NCI-H446 treated with DMSO at 0.1 percent for 48 hours (cell line): ENCODE results near the gene MICB.
"Not testable (repeated sequence)": the region's sequence is repeated elsewhere in the genome, so short reads cannot be mapped to it uniquely, and the experiment has no call there.

Source experiments
- DNase-seq: peaks from one replicate; lab custom pipeline; 2025; lab: John Stamatoyannopoulos, UW

Gene MICB

DNA sequence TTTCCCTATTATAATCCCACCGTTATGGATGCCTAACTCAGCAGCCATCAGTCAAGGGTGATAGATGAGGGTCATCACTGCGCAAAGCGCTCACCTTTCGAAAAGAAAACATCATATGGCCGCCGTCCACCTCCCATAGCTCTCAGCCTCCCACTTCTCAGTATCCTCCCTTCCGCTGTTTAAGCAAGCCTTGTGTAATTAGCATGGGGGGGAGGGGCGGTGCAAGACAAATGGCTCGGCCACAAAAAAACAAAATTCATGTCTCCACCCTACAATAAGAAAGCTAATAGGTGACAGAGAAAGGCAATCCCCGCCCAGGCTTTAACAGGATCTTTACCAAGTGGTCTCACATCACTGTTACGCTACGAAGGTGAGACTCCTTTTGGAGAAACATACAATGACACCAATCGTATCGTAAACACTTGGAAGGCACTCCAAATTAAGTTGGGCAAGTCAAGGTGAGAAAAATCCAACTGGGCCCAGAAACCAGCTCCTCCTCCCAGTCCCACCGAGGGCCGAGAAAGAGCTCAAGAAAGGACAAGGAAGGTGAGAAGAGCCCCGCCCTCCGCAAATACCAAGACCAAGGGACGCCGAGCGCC is 43.2 kb downstream of the MICB start:
- no peak for DNase-seq

DNA sequence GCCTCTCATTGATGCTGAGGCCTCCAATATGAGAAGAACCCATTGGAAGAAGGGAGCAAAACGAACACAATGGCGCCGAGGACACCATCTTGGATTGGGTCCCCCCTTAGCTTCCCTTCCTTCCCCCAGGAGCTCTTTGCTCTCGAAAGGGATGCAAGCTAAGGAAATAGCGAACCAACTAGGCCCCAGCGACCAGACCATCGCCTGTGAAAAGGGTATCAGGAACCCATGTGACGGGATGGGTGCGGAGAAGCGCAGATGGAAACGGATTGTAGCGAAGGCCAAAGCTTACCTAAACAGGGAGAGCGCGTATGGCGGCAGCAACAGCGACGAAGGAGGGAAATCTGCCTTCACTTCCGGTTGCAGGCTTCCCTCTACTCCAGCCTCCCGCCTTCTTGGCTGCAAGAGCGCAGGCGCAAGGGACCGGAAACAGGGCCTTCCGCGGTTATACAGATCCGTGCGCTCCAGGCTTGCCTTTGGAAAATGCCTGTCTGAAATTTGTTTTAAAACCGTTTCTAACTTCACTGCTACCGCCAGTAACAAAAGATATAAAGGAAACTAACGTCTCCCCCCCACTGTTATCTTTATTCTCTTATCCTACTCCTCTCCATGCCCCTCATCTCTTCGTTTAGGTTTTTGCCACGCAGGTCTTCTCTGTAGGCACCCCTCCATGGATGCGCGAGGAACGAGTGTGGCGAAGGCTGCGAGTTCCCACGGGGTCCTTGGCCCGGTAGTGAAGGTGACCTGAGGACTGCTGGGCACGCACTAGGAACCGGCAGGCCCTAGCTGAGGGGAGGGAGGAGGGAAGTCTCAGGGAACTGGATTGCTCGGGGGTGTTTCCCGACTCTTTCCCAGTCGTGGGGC is 43.9 kb downstream of the MICB start, which contains the start of gene DDX39B:
Gene DDX39B, minus strand, starts transcription at position 346 of the 864 bp plus-strand sequence. CDS start 1,471 bp downstream, outside the sequence.
- peak; percentile 96 for DNase-seq

DNA sequence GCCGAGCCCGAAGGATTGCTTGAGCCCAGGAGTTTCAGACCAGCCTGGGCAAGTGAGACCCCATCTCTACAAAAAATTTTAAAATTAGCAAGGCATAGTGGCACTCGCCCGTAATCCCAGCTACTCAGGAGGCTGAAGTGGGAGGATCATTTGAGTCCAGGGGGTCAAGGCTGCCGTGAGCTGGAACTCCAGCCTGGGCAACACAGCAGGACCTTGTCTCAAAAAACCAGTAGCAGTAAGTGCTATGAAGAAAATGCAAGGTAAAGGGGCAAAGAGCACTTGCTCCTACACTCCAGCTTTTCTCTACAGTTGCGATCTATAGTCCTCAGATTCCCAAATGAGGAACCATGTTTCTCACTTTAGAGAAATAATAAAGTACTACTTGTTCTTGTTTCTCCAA is 45.7 kb downstream of the MICB start:
- DNase-seq: no peak

DNA sequence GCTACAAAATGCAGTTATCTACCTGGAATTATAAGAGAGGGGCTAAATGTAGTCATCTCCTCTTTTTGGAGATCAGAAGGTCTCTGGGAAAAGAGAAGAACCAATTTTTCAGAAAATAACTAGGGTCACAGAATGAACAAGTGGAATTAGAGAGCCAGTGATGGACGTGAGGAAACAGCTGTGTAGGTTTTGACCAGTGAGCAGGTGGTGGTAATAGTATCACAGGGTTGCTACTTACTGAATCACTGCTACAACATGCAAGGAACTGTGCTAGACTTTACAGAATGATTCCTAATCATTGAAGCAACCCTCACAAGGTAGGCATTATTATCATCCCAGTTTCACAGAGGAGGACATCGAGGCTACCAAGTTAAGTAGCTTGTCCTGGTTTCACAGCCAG is 46.7 kb downstream of the MICB start:
- no peak for DNase-seq

DNA sequence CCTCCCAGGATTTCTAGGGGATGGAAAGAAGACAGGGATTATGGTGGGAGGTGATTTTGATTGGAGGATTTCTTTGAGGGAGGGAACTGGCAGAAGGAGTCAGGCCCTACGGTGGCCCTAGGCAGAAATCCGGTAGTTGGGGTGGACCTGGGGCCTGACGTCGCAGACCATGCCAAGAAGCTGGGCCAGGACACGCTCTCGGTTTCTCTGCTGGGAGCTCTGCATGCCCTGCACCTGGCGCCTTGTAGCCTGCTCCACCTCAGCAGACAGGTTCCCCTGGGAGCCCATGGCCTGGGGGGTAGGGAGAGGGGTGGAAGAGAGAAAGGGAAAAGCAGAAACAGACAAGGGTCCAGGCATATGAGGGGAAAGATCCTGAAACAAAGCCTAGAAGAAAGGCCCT is 47.3 kb downstream of the MICB start:
- no peak for DNase-seq

DNA sequence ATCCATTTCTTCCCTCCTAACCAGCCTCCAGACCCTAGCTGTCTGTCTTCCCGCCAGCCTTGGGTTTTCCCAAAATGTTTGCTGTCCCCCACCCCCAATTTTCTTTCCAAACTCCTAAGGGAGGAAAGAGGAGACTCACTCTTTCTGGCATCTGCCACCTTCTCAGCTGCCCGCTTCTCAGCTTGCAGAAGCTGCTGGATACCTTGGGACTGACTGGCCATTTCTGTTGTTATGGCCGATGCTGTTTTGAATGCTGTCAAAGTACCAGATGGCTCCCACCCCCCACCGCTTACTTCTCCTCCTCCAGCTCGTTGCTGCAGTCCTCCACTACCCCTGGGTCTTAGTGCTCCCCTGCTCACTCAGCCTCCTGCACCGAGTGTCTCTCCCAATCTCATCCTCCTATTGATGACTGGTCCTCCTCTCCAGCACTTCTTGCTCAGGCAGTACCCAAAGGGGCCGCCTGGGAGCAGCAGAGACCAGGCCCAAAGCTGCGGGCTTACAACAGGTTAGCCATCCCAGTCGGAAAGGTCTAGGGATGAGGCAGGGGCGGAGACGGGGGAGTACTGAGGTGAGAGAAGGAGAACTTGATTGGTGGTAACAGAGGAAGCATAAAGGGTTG is 48.5 kb downstream of the MICB start, which contains the start of gene ATP6V1G2:
Gene ATP6V1G2, minus strand, starts transcription at position 270 of the 619 bp plus-strand sequence. Its CDS starts 49 bp downstream, at position 221.
- DNase-seq: peak; percentile 96

DNA sequence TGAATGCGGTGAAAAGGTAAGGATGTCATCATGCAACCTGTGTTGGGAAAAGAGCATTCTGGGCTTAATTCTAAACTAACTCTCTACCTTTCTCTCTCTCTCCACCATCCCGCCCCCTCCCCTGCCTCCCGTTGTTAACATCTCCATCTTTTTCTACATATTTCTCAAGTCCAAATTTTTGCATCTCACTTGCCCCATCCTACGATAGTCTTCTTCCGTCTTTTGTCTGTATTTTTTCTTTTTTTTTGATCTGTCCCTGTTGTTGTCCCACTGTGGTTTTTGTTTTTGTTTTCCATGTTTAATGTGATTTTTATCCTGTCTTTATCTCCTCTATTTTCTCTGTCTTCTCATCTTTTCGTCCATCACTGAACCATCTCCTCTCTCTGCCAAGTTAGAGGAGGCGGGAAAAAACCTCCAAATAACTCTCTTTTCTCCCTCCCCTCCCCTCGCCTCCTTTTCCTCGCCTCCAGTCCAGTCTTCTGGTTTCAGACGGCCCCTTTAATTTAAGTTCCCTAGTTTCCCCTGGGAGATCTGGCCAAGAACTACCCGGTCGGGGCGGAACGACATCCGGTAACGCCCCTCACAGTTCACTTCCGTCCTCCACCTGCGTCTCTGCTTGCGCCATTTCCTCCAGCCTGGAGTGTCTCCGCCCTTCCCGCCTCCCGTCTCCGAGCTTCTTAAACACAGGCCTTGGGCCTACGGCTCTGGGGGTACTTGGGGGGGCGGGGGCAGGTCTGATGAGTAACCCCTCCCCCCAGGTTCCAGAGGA is 49.2 kb downstream of the MICB start, which contains the start of gene NFKBIL1:
Gene NFKBIL1, plus strand, starts transcription at position 651 of the 769 bp plus-strand sequence. Its CDS starts 87 bp downstream, at position 738.
- peak; percentile 98 for DNase-seq

DNA sequence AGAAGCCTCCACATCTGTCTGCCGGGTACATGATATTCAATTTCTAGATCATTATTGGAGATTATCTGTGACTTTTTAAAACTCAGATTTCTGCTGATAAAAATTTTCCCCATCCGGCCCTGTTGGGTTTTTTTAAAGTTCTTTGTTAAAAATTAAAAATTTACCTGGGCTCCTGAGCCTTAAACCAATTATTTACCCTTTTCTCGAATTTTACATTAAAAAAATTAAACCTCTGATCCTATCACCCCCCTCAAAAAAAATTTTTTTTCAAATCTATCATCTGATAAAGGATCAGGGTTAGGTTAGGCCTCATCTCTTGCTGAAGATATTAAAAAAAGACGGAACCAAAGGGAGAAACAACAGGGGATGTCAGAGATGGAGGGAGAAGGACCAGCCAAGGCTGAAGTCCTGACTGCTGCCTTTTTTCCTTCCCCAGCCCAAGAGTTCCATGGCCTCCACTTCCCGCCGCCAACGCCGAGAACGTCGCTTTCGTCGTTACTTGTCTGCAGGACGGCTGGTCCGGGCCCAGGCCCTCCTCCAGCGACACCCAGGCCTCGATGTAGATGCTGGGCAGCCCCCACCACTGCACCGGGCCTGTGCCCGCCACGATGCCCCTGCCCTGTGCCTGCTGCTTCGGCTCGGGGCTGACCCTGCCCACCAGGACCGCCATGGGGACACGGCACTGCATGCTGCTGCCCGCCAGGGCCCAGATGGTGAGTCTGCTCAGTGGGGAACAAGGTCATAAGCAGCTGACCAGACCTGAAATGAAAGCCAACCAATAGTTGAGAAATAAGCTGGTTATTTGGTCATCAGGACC is 50.0 kb downstream of the MICB start:
- DNase-seq: no peak

DNA sequence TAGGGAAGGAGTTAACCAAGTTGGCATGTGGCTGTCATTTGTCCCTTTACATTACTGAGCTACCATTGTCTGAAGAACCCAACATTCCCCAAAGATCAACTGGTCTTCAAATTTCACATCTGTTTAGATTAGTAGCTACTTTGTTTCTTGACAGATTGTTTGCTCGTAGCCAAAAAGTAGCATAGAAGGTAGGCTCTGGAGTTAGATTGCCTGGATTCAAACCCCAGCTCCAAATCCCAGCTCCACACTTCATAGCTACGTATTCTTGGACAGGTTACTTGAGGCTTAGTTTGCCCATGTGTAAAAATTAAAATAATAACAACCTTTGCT is 50.6 kb downstream of the MICB start:
- no peak for DNase-seq

DNA sequence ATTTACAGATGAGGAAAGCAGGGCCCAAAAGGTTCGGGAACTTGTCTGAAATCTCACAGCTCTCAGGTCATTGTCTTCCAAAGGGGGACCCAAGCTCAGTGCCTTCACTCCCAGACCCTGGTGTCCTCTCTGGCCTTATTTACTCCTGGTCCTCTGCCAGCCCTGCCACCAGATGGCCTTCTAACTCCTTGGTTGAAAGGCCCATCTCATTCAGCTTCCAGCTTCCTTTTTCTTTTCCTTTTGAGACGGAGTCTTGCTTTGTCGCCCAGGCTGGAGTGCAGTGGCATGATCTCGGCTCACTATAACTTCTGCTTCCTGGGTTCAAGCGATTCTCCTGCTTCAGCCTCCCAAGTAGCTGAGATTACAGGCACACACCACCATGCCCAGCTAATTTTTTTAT is 53.4 kb downstream of the MICB start:
- not testable (repeated sequence) for DNase-seq

DNA sequence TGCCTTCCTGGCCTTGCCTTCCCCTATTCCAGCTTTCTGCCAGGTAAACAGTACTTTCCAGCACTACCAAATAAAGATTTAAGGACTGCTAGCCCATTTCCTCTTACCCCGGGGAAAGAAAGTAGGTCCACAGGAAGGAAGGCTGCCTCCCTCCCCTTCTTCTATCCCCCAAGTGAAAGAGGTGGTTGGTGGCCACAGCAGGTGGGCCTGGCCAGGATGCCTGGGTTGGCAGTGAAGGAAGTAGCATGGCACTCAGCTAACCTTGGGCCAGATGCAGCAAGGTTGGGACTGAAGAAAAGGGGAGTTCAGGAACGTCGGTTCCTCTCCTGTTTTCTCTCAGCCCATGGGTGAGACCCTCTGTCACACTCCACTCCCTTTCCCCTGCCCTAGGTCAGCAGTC is 58.4 kb downstream of the MICB start:
- no peak for DNase-seq

DNA sequence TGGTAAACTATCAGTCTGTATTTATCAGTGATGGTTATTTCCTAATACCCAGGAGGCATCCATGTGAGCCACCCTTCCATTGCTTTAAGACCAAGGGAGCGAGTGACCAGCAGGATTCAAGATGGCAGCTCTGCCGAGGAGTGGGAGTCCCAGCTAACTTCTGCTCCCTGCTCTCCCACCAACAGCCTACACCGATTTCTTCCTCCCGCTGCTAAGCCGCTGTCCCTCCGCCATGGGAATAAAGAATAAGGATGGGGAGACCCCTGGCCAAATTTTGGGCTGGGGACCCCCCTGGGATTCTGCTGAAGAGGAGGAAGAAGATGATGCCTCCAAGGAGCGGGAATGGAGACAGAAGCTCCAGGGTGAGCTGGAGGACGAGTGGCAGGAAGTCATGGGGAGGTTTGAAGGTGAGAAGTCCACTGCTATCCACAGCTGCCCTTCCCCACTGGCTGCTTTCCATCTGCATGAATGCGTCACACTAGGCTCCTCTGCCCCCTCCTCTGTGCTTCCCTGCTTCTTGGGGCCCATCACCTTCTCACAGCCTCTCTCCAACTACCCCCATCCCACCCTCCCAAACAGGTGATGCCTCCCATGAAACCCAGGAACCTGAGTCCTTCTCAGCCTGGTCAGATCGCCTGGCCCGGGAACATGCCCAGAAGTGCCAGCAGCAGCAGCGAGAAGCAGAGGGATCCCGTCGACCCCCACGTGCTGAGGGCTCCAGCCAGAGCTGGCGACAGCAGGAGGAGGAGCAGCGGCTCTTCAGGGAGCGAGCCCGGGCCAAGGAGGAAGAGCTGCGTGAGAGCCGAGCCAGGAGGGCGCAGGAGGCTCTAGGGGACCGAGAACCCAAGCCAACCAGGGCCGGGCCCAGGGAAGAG is 59.7 kb downstream of the MICB start:
- DNase-seq: no peak

DNA sequence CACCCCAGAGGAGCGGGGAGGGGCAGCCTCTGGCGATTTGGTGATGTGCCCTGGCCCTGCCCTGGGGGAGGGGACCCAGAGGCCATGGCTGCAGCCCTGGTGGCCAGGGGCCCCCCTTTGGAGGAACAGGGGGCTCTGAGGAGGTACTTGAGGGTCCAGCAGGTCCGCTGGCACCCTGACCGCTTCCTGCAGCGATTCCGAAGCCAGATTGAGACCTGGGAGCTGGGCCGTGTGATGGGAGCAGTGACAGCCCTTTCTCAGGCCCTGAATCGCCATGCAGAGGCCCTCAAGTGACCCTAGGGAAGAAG is 60.3 kb downstream of the MICB start:
- no peak for DNase-seq

DNA sequence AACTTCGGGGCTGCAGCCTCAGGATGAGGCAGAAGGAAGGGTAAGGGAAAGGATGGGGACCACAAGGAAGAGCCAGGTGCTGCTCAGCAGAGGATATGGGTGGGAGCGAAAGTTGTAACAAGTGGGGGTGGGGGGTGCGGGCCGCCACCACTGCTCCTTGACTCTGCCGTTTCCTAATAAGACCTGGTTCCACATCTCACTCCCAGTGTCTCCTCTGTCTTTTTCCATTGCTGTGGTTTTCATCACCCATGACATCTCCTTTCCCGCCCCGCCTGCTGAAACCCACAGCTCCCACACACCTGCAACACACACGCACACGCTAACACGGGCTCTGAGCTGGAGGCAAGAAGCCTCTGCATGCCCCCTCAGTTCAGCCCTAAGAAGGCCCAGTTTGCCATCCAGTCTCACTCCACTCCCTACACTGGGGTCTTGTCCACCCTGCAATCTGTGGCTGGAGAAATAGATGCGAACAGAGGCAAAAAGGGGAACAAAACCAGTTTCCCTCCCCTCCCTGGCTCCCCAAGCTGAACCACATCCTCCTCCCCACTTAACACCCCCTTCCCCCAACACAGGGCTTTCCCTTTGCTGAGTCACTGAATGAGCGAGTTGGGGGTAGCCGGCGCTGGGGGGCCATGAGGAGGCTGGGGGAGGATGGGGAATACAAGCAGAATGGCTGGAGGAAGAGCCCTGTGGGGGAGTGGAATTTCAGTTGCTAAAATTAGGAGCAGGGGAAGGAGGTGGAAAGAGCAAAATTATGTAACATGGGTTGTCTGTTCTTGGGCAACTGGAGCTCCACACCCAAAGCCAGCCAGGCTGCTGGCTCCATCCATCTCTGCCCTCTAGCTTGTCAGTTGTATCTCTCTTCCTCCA is 60.9 kb downstream of the MICB start:
- no peak for DNase-seq

DNA sequence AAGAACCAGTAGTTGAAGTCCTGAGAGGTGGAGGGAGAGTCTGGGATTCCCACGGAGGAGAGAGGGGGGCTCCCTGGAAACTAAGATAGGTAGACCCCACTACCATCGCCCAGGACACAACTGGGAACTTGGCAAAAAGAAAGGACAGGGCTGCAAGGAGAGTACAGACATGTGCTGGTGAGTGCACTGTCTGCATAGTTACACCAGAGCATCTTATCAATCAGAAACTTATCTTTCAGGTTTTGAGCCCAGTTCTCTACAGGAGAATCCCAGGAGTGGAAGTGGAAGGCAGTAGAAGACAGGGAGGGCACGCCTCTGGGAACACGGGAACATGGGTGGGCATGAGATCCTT is 61.6 kb downstream of the MICB start:
- DNase-seq: no peak

DNA sequence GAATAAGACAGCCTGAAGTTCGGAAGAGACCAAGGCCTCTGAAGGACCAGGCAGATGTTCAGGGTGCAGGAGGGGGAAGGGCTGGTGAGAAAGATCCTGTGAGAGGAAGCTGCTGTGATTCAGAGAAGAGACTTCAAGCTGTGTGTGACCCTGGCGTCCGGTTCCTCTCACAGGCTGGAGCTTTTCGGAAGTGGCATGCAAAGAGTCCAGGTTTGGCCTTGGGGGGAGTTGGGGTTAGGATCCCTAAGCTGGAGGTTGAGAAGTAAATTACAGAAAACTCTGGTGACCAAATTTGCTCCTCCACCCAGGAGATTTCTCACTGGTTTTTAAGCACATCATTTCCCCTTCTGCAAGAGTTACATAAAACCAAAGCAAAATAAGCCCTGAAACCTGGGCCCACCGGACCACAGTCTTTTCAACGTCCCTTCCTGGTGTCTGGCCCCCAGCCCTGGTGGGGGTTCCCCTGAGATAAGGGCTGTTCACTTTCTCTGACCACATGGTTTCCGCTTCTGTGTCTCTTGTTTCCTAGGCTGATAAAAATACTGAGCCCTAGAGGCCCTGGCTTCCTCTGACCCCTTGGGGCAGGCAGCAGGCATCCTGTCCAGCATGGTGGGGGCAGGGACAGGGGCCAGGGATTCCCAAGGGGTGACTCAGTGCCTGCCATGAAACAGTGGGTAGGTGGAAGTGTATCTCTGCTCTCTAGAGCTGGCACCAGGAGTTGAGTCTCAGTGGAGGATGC is 62.2 kb downstream of the MICB start:
- DNase-seq: no peak

DNA sequence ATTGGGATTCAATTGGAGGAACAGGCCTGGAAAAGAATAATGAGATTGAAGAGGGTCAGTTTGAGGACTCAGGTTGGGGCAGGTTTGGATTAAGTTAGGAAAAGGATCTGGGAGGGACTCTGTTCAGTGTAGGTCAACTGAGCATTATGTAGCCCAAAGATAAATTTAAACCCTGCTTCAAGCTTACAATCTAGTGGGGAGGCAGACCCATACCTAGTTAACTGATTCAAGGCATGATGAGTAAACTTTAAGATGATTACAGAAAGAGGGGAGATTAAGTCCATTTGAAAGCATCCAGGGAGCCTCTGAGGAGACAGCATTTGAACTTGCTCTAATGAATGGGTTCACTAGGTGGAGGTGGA is 62.7 kb downstream of the MICB start:
- no peak for DNase-seq
